GM13976 (cell line): ENCODE measurements around the gene NEGR1.

Experiments used
- DNase-seq: peaks from one replicate; pipeline ENCODE4 v3.0.0; 2012; ENCODE audit warnings: low spot score
- CTCF ChIP-seq: IDR thresholded peaks from 2 replicates; pipeline ENCODE4 v1.5.1; 2012; ENCODE audit warnings: borderline replicate concordance, mild to moderate bottlenecking; ENCODE audit not compliant: insufficient read depth; ENCODE audit errors: extremely low read depth, missing control alignments, control extremely low read depth
- in situ Hi-C: fragments of 300-500 bp; cut with MboI; formaldehyde crosslinking; loops from one replicate; pipeline ENCODE4 v1.12.0; 2022; ENCODE audit warnings: low sequenced_read_pairs, mixed read lengths, inconsistent platforms; ENCODE audit not compliant: unreplicated experiment

The NEGR1 gene

DNA sequence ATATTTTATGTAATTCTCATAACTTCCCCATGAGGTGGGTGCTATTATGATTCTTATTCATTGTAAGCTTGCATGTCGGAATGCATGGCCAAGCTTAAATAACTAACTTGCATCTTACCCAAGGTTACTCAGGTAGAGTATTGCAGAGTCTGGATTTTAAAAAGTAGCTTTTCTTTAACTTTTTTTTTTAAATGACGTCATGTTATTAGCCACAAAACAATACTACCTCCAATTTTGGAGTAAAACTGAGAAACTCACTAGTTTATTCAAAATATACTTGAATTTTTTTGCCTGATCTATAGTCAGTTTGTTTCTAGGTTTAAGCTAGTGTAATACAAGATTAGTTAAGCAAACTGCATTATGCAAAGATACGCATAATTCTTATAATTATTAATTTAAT is 57.8 kb downstream of the NEGR1 start:
- no peak for TF ChIP-seq CTCF
- in situ Hi-C loops = no loop called here
- DNase-seq = no peak

- no peak for DNase-seq
- no peak for TF ChIP-seq CTCF
Observed at GRCh38 chr1:72221811-72222210, 60.5 kb downstream of the NEGR1 start.

GRCh38 chr1:72218141-72218739 is 64.1 kb downstream of the NEGR1 start:
- DNase-seq = no peak
- TF ChIP-seq CTCF = no peak
- in situ Hi-C loops = no loop called here

More at GRCh38 chr1:72221811-72222210, 60.5 kb downstream of the NEGR1 start:
- in situ Hi-C loops = no loop called here

DNA sequence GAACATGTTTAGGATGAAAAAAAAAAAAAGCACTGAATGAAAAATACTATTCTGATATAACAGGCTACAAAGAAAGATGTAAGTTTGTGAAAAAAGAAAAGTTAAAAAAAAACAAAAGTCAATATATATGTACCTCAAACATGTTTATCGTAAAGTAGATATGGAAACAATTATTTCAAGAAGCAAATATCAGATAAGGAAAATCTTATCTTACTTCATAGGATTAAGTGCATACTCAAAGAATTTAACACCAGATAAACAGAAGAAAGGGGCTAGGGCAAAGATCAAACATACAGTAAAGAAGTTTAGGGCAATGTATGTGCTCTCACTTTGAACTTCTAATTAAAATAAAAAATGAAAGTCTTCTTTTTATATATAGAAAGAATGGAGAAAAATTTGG is 75.3 kb downstream of the NEGR1 start:
- in situ Hi-C loops = no loop called here
- TF ChIP-seq CTCF = no peak
- no peak for DNase-seq

GRCh38 chr1:72202761-72203160 is 79.6 kb downstream of the NEGR1 start:
- in situ Hi-C loops = no loop called here
- TF ChIP-seq CTCF = no peak
- no peak for DNase-seq

DNA sequence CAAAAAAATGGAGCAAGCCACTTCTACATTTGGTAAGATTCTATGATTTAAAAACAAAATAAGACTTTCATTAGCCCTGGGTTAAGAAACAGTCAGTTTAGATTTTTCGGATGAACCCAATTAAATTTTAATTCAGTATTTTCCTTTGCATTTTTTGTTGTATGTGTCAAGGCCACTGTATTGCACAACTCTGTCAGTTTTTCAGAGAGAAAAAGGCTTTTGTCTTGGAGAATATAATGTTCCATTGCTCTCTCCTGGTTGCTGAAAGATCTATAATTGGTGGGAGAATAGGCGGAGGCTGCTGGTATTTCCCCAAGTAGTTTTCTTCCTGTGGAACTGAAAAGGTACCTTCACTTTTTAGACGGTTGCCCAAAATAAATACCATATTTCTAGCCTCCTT is 84.6 kb downstream of the NEGR1 start:
- no peak for DNase-seq
- TF ChIP-seq CTCF = no peak
- in situ Hi-C loops = no loop called here
